OCI-LY3 (cell line): ENCODE measurements around the gene ANKLE1.

Source experiments
- CTCF ChIP-seq: fragments of 200-600, 300-600 bp; sonication (generic); IDR thresholded peaks from 2 replicates; pipeline ENCODE4 v1.5.1; 2014; ENCODE audit warnings: antibody characterized with exemption, low read length, low read depth
- EZH2phosphoT487 ChIP-seq: fragments of 200-600 bp; shearing (Covaris generic); IDR thresholded peaks from 2 replicates; pipeline ENCODE4 v1.6.1; 2018; ENCODE audit warnings: antibody characterized with exemption, mixed run types, low read depth

GRCh38 chr19:17311455-17312188 is 29.9 kb downstream of the ANKLE1 start:
- TF ChIP-seq CTCF (no peak), EZH2phosphoT487 (no peak)
